ENCODE data around the gene UPF2. TPM values are rescaled to one million over a fixed set of nuclear protein-coding genes. Genes with fewer than 3 reads are reported as not detected.
A peak's percentile ranks its signal among the peaks of the same experiment; 100 is the strongest.

UPF2 gene
- total and polyA plus RNA-seq, 10 of the 15 experiments (the other 5 are each of a cell fraction or from before 2014, with no cell fraction given) = 21.0 to 44.4 (median 25.9) TPM

DNA sequence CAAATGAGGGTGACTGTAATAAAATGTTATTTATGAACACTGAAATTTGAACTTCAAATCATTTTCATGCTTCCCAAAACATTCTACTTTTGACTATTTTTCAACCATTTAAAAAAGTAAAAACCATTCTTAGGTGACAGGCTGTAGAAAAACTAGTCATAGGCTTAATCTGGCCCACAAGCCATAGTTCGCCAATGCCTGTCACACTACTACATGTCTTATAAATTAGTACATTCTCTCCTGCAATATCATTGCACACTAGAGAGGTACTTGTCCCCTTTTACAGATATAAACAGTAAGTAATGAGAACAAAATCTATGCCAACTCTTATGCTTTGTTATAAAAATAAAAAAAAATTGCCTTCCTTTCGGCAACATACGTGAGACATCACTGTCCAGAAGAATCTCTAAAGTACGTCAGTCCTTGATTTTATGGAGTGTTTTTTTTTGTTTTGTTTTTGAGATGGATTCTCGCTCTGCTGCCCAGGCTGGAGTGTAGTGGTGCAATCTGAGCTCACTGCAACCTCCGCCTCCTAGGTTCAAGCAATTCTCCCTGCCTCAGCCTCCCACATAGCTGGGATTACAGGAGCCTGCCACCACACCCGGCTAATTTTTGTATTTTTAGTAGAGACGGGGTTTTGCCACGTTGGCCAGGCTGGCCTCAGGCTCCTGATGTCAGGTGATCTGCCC is 23.2 kb downstream of the UPF2 start:
- in situ Hi-C loops (cut with MboI) (no loop called here), intact Hi-C loops (cut with micrococcal nuclease; ENCODE audit: unreplicated experiment) (no loop called here)
- no peaks in the 10 kb centered on the region for H3K27me3 ChIP-seq (replicated peaks in 1 of 2; ENCODE audit: control insufficient read depth in 2 of 2, insufficient read depth in 2 of 2, low read length in 1 of 2)
- ATAC-seq (no peak), DNase-seq (ENCODE audit: low read depth, low spot score) (no peak), FAIRE-seq (no peak)
- TF ChIP-seq SMAD5 (IDR thresholded peaks at IDR 0.05; ENCODE audit: low read depth) (no peak), MLLT1 (IDR thresholded peaks at IDR 0.05) (0 out of 2 replicates have a peak, but pooled peaks have one; percentile 21), SP1 (IDR thresholded peaks at IDR 0.05; ENCODE audit: low read depth, low read length) (no peak)
- H3K79me2 ChIP-seq (ENCODE audit: control insufficient read depth, insufficient read depth, low read length) = peaks cover 36% of the 10 kb centered on the region
- no peak overlapping the region for H3K4me2 ChIP-seq (ENCODE audit: control insufficient read depth, insufficient read depth)
- H2AFZ ChIP-seq (ENCODE audit: control insufficient read depth, low read depth, low read length) = no peak overlapping the region
- ChIA-PET RAD21 (ENCODE audit: unreplicated experiment) (no interaction called here), SMC1A (ENCODE audit: uncharacterized antibody, unreplicated experiment) (interaction anchor here (1.3 kb wide), 2 partner anchors 14 to 26 kb away, joined by 3 read pairs; no protein-coding TSS in a partner anchor), CTCF (interaction anchor here (1.8 kb wide), 1 partner anchor 9 kb away, joined by 3 read pairs; no protein-coding TSS in a partner anchor), POLR2A (interaction anchor here (0.6 to 1.2 kb wide), 2 partner anchors 111 to 155 kb away, joined by 3 to 4 read pairs; no protein-coding TSS in a partner anchor)
- H3K9ac ChIP-seq (ENCODE audit: control insufficient read depth, insufficient read depth, low read length) = no peak overlapping the region
- H3K4me3 ChIP-seq = no peak overlapping the region
- no TSS peak for BruUV-seq (replicated peaks)
- no peaks in the 10 kb centered on the region for H3K9me3 ChIP-seq (replicated peaks; ENCODE audit: control insufficient read depth, insufficient read depth, low read length)
- WGBS (ENCODE audit: insufficient coverage, insufficient replicate concordance, low lambda C conversion rate, missing lambda C conversion rate) = 98% methylated on average over 9 of the region's 9 CpGs
- H3K4me1 ChIP-seq (ENCODE audit: control insufficient read depth, insufficient read depth, low read length) = peaks cover 11% of the 10 kb centered on the region
- H4K20me1 ChIP-seq (ENCODE audit: control insufficient read depth, insufficient read depth) = no peaks in the 10 kb centered on the region
- no peak overlapping the region for H3K27ac ChIP-seq (ENCODE audit: control insufficient read depth, insufficient read depth)
- peaks cover 0 to 8% of the 10 kb centered on the region in 2 experiments; a peak in 2 of 4 replicates for H3K36me3 ChIP-seq (ENCODE audit: control insufficient read depth in 2 of 2, insufficient read depth in 2 of 2, low read length in 1 of 2)

All from GM12878 (cell line).